Calu3 (cell line): ENCODE measurements around the gene PXT1. TPM values are rescaled to one million over a fixed set of nuclear protein-coding genes. Genes with fewer than 3 reads are reported as not detected.

ENCODE experiments used
- BruUV-seq: library from RNA; stranded (reverse); fragments of 400-500 nt; replicated peaks from 2 replicates; lab custom pipeline; 2021; lab: Mats Ljungman, UMichigan
- CTCF ChIA-PET: fragments of 300-600 bp; sonication (Branson Sonifier 250); formaldehyde crosslinking; loops from one replicate; lab custom pipeline; 2022; ENCODE audit warnings: antibody characterized with exemption; lab: Charles Lee
- DNase-seq: peaks from one replicate; pipeline ENCODE4 v3.0.0; 2022
- H3K27ac Mint-ChIP-seq: one replicate; pipeline ENCODE4 v1.8.0; 2022; ENCODE audit warnings: mixed read lengths; ENCODE audit not compliant: unreplicated experiment
- H3K27me3 Mint-ChIP-seq: one replicate; pipeline ENCODE4 v1.8.0; 2022; ENCODE audit warnings: mixed read lengths; ENCODE audit not compliant: unreplicated experiment
- H3K36me3 Mint-ChIP-seq: one replicate; pipeline ENCODE4 v1.8.0; 2022; ENCODE audit warnings: mild to moderate bottlenecking, moderate library complexity, mixed read lengths; ENCODE audit not compliant: insufficient read depth, unreplicated experiment
- H3K4me1 Mint-ChIP-seq: one replicate; pipeline ENCODE4 v1.8.0; 2022; ENCODE audit warnings: mild to moderate bottlenecking, low read depth, mixed read lengths; ENCODE audit not compliant: unreplicated experiment
- H3K4me3 Mint-ChIP-seq: one replicate; pipeline ENCODE4 v1.8.0; 2022; ENCODE audit warnings: mild to moderate bottlenecking, low read depth, moderate library complexity, mixed read lengths; ENCODE audit not compliant: unreplicated experiment
- H3K9me3 Mint-ChIP-seq: one replicate; pipeline ENCODE4 v1.8.0; 2022; ENCODE audit warnings: low read depth, mixed read lengths; ENCODE audit not compliant: unreplicated experiment
- intact Hi-C: fragments of 100-400 bp; cut with micrococcal nuclease; formaldehyde crosslinking; loops from one replicate; pipeline ENCODE4 v1.10.0; 2022; ENCODE audit not compliant: unreplicated experiment
- total RNA-seq: library from RNA; stranded (reverse); gene quantifications from 2 replicates; pipeline ENCODE4 v1.2.3, GENCODE V29; 2022
- TF ChIP-seq, protein P1 (sequence below): fragments of 200-600 bp; IDR thresholded peaks from one replicate; pipeline ENCODE4 v1.8.0; 2022; ENCODE audit warnings: antibody characterized with exemption; ENCODE audit not compliant: unreplicated experiment

Gene PXT1
- total RNA-seq, 1 experiment from 2014 or later: 0.21 TPM

- no peak for DNase-seq
- CTCF ChIA-PET: no interaction called here
- H3K27me3 Mint-ChIP-seq: no peaks in the 10 kb centered on the region
- no TSS peak for BruUV-seq
- no peak overlapping the region for H3K4me3 Mint-ChIP-seq
- no peak overlapping the region for H3K27ac Mint-ChIP-seq
- TF ChIP-seq, protein P1, sequence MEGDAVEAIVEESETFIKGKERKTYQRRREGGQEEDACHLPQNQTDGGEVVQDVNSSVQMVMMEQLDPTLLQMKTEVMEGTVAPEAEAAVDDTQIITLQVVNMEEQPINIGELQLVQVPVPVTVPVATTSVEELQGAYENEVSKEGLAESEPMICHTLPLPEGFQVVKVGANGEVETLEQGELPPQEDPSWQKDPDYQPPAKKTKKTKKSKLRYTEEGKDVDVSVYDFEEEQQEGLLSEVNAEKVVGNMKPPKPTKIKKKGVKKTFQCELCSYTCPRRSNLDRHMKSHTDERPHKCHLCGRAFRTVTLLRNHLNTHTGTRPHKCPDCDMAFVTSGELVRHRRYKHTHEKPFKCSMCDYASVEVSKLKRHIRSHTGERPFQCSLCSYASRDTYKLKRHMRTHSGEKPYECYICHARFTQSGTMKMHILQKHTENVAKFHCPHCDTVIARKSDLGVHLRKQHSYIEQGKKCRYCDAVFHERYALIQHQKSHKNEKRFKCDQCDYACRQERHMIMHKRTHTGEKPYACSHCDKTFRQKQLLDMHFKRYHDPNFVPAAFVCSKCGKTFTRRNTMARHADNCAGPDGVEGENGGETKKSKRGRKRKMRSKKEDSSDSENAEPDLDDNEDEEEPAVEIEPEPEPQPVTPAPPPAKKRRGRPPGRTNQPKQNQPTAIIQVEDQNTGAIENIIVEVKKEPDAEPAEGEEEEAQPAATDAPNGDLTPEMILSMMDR: no peak
- peaks cover 7% of the 10 kb centered on the region for H3K4me1 Mint-ChIP-seq
- intact Hi-C loops: no loop called here
- no peaks in the 10 kb centered on the region for H3K9me3 Mint-ChIP-seq
- H3K36me3 Mint-ChIP-seq: peaks cover 6% of the 10 kb centered on the region
These were observed 6.2 kb downstream of the PXT1 start for GRCh38 chr6:36436466-36436865.

GRCh38 chr6:36432151-36432671 lies 10.4 kb downstream of the PXT1 start:
- no peak for DNase-seq
- intact Hi-C loops: no loop called here
- no peaks in the 10 kb centered on the region for H3K36me3 Mint-ChIP-seq
- no TSS peak for BruUV-seq
- CTCF ChIA-PET: no interaction called here
- H3K27ac Mint-ChIP-seq: no peak overlapping the region
- H3K4me3 Mint-ChIP-seq: no peak overlapping the region
- H3K27me3 Mint-ChIP-seq: no peaks in the 10 kb centered on the region
- H3K4me1 Mint-ChIP-seq: no peaks in the 10 kb centered on the region
- no peaks in the 10 kb centered on the region for H3K9me3 Mint-ChIP-seq
- TF ChIP-seq, protein P1: no peak

- no peaks in the 10 kb centered on the region for H3K4me1 Mint-ChIP-seq
- TF ChIP-seq, protein P1: no peak
- H3K27ac Mint-ChIP-seq: no peak overlapping the region
- CTCF ChIA-PET: interaction anchor here (0.6 kb wide), 1 partner anchor 83 kb away, joined by 4 read pairs; no protein-coding TSS in a partner anchor
- intact Hi-C loops: no loop called here
- no peak for DNase-seq
- H3K9me3 Mint-ChIP-seq: no peaks in the 10 kb centered on the region
- H3K4me3 Mint-ChIP-seq: no peak overlapping the region
- H3K36me3 Mint-ChIP-seq: no peaks in the 10 kb centered on the region
- H3K27me3 Mint-ChIP-seq: no peaks in the 10 kb centered on the region
- BruUV-seq: no TSS peak
These were observed 11.5 kb downstream of the PXT1 start for GRCh38 chr6:36431197-36431596.

DNA sequence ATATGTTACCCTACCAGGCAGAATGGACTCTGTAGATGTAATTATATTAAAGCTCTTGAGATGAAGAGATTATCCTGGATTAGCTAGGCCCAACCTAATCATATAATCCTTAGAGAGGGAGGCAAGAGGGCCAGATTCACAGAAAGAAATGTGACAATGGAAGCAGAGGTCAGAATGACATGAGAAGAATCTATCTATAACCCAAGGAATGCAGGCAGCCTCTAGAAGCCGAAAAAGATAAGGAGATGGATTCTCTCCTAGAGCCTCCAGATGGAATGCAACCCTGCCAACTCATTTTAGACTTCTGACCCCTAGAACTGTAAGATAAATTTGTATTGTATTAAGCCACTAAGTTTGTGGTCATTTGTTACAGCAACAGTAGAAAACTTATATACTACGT lies 12.3 kb downstream of the PXT1 start:
- no peak overlapping the region for H3K27ac Mint-ChIP-seq
- no peaks in the 10 kb centered on the region for H3K4me1 Mint-ChIP-seq
- intact Hi-C loops: no loop called here
- BruUV-seq: no TSS peak
- no peaks in the 10 kb centered on the region for H3K9me3 Mint-ChIP-seq
- CTCF ChIA-PET: no interaction called here
- TF ChIP-seq, protein P1: no peak
- no peaks in the 10 kb centered on the region for H3K36me3 Mint-ChIP-seq
- H3K4me3 Mint-ChIP-seq: no peak overlapping the region
- H3K27me3 Mint-ChIP-seq: no peaks in the 10 kb centered on the region
- DNase-seq: no peak
